GM12891 (cell line): Measurements from ENCODE around the gene FGF12.

Experiments used
- PAX5 ChIP-seq: IDR thresholded peaks from 2 replicates; pipeline ENCODE4 v1.6.1; 2011; ENCODE audit warnings: low read length, moderate library complexity, mild to moderate bottlenecking; ENCODE audit not compliant: insufficient read depth, severe bottlenecking
- POLR2A ChIP-seq: IDR thresholded peaks from 2 replicates; pipeline ENCODE4 v1.6.1; 2011; ENCODE audit warnings: low read depth, low read length, control low read depth
- POLR2AphosphoS5 ChIP-seq: IDR thresholded peaks from 2 replicates; pipeline ENCODE4 v1.6.1; 2011; ENCODE audit warnings: low read depth, low read length, control low read depth
- POU2F2 ChIP-seq: IDR thresholded peaks from 2 replicates; pipeline ENCODE4 v1.6.1; 2011; ENCODE audit warnings: low read depth, mild to moderate bottlenecking, control low read depth, low read length, moderate library complexity
- SPI1 ChIP-seq: IDR thresholded peaks from 2 replicates; pipeline ENCODE4 v1.6.1; 2011; ENCODE audit warnings: low read depth, low read length, control low read depth
- TAF1 ChIP-seq: IDR thresholded peaks from 2 replicates; pipeline ENCODE4 v1.6.1; 2011; ENCODE audit warnings: low read depth, low read length, control low read depth

- TF ChIP-seq POLR2AphosphoS5 (no peak), POLR2A (no peak), PAX5 (no peak), TAF1 (no peak), SPI1 (no peak), POU2F2 (no peak)
Measured at GRCh38 chr3:192482809-192483208, 244.5 kb downstream of the FGF12 start.
